ENCODE measurements around the gene RPLP1. TPM values are rescaled to one million over a fixed set of nuclear protein-coding genes. Genes with fewer than 3 reads are reported as not detected.

Gene RPLP1
- total RNA-seq, 1 experiment from 2014 or later: 1,613 TPM

GRCh38 chr15:69489073-69489571 is 36.5 kb downstream of the RPLP1 start:
- no peak for DNase-seq (ENCODE audit: low spot score)
- BruUV-seq (replicated peaks): no TSS peak
- intact Hi-C loops (cut with micrococcal nuclease; ENCODE audit: unreplicated experiment): no loop called here
- Histone ChIP-seq H3K4me1 (ENCODE audit: insufficient read depth, low read length, poor library complexity, severe bottlenecking) (no peaks in the 10 kb centered on the region), H3K9me3 (ENCODE audit: low read depth, low read length, poor library complexity, severe bottlenecking) (no peaks in the 10 kb centered on the region), H3K27ac (ENCODE audit: low read depth, low read length, poor library complexity, severe bottlenecking) (no peak overlapping the region), H3K36me3 (ENCODE audit: insufficient read depth, low read length, poor library complexity, severe bottlenecking) (no peaks in the 10 kb centered on the region), H3K27me3 (replicated peaks; ENCODE audit: insufficient read depth, low read depth, low read length, poor library complexity) (no peaks in the 10 kb centered on the region), H3K4me3 (ENCODE audit: low read depth, low read length, poor library complexity, severe bottlenecking) (no peak overlapping the region)
- ChIA-PET POLR2A (ENCODE audit: low non-redundant PET) (no interaction called here), CTCF (no interaction called here)
- no peak for TF ChIP-seq EZH2 (IDR thresholded peaks at IDR 0.05; ENCODE audit: borderline replicate concordance, low read depth, low read length, poor library complexity, severe bottlenecking)
- TF ChIP-seq CTCF (conservative IDR thresholded peaks at IDR 0.05; ENCODE audit: low read depth, low read length): no peak

GRCh38 chr15:69490356-69491037 is 37.9 kb downstream of the RPLP1 start:
- Histone ChIP-seq H3K4me3 (ENCODE audit: low read depth, low read length, poor library complexity, severe bottlenecking) (no peak overlapping the region), H3K4me1 (ENCODE audit: insufficient read depth, low read length, poor library complexity, severe bottlenecking) (no peaks in the 10 kb centered on the region), H3K27me3 (replicated peaks; ENCODE audit: insufficient read depth, low read depth, low read length, poor library complexity) (no peaks in the 10 kb centered on the region), H3K36me3 (ENCODE audit: insufficient read depth, low read length, poor library complexity, severe bottlenecking) (no peaks in the 10 kb centered on the region), H3K9me3 (ENCODE audit: low read depth, low read length, poor library complexity, severe bottlenecking) (no peaks in the 10 kb centered on the region), H3K27ac (ENCODE audit: low read depth, low read length, poor library complexity, severe bottlenecking) (no peak overlapping the region)
- intact Hi-C loops (cut with micrococcal nuclease; ENCODE audit: unreplicated experiment): no loop called here
- ChIA-PET POLR2A (ENCODE audit: low non-redundant PET) (no interaction called here), CTCF (no interaction called here)
- no TSS peak for BruUV-seq (replicated peaks)
- DNase-seq (ENCODE audit: low spot score): no peak
- TF ChIP-seq CTCF (conservative IDR thresholded peaks at IDR 0.05; ENCODE audit: low read depth, low read length): no peak
- TF ChIP-seq EZH2 (IDR thresholded peaks at IDR 0.05; ENCODE audit: borderline replicate concordance, low read depth, low read length, poor library complexity, severe bottlenecking): no peak

- POLR2A ChIA-PET (ENCODE audit: low non-redundant PET): no interaction called here
Observed at GRCh38 chr15:69491038-69491505, 38.5 kb downstream of the RPLP1 start.

More at GRCh38 chr15:69491038-69491505, 38.5 kb downstream of the RPLP1 start:
- TF ChIP-seq EZH2 (IDR thresholded peaks at IDR 0.05; ENCODE audit: borderline replicate concordance, low read depth, low read length, poor library complexity, severe bottlenecking) (no peak), CTCF (conservative IDR thresholded peaks at IDR 0.05; ENCODE audit: low read depth, low read length) (no peak)
- intact Hi-C loops (cut with micrococcal nuclease; ENCODE audit: unreplicated experiment): no loop called here
- Histone ChIP-seq H3K27me3 (replicated peaks; ENCODE audit: insufficient read depth, low read depth, low read length, poor library complexity) (no peaks in the 10 kb centered on the region), H3K9me3 (ENCODE audit: low read depth, low read length, poor library complexity, severe bottlenecking) (no peaks in the 10 kb centered on the region), H3K27ac (ENCODE audit: low read depth, low read length, poor library complexity, severe bottlenecking) (no peak overlapping the region), H3K36me3 (ENCODE audit: insufficient read depth, low read length, poor library complexity, severe bottlenecking) (no peaks in the 10 kb centered on the region), H3K4me1 (ENCODE audit: insufficient read depth, low read length, poor library complexity, severe bottlenecking) (no peaks in the 10 kb centered on the region), H3K4me3 (ENCODE audit: low read depth, low read length, poor library complexity, severe bottlenecking) (no peak overlapping the region)
- no TSS peak for BruUV-seq (replicated peaks)
- DNase-seq (ENCODE audit: low spot score): no peak
- CTCF ChIA-PET: no interaction called here
